Limb (tissue), 2 donors: ENCODE measurements around the gene SLAMF9.

Experiments used
- DNase-seq, 2 donors: peaks; one replicate each; pipeline ENCODE4 v3.0.0-alpha.2; 2016; ENCODE audit errors: extremely low spot score in 2 of 2

SLAMF9 gene

GRCh38 chr1:159977364-159978106 lies 23.5 kb upstream of the SLAMF9 start:
- no peak for DNase-seq

- DNase-seq: no peak
Observed at GRCh38 chr1:159974350-159974965, 20.4 kb upstream of the SLAMF9 start.

- no peak for DNase-seq
Observed at GRCh38 chr1:159973350-159973940, 19.4 kb upstream of the SLAMF9 start.

- no peak for DNase-seq
Observed at GRCh38 chr1:159972443-159973205, 18.6 kb upstream of the SLAMF9 start.

- DNase-seq: no peak
Observed at GRCh38 chr1:159970932-159971342, 16.9 kb upstream of the SLAMF9 start.

- no peak for DNase-seq
Observed at GRCh38 chr1:159968901-159969300, 14.9 kb upstream of the SLAMF9 start.

GRCh38 chr1:159965263-159965662 lies 11.2 kb upstream of the SLAMF9 start:
- DNase-seq: no peak

- no peak for DNase-seq
Observed at GRCh38 chr1:159964144-159964543, 10.1 kb upstream of the SLAMF9 start.

GRCh38 chr1:159962176-159962575 lies 8.1 kb upstream of the SLAMF9 start:
- DNase-seq: peak in 1 of 2 donors; percentile 8

- DNase-seq: peak in 1 of 2 donors; percentile 12
Observed at GRCh38 chr1:159961636-159962035, 7.6 kb upstream of the SLAMF9 start.

- DNase-seq: peak; percentile 24 to 53
Observed at GRCh38 chr1:159960721-159961381, 6.8 kb upstream of the SLAMF9 start.

GRCh38 chr1:159959451-159959850 lies 5.4 kb upstream of the SLAMF9 start:
- DNase-seq: peak in 1 of 2 donors; percentile 19

GRCh38 chr1:159958719-159959380 lies 4.8 kb upstream of the SLAMF9 start:
- DNase-seq: peak in 1 of 2 donors; percentile 2

GRCh38 chr1:159957824-159958268 lies 3.8 kb upstream of the SLAMF9 start:
- peak in 1 of 2 donors; percentile 19 for DNase-seq

- no peak for DNase-seq
Observed at GRCh38 chr1:159955456-159955855, 1.4 kb upstream of the SLAMF9 start.

- peak in 1 of 2 donors; percentile 2 for DNase-seq
Observed at GRCh38 chr1:159952932-159953331, 1.1 kb downstream of the SLAMF9 start.

GRCh38 chr1:159951551-159951950 lies 2.5 kb downstream of the SLAMF9 start:
- DNase-seq: peak in 1 of 2 donors; percentile 2

GRCh38 chr1:159951016-159951415 lies 3.0 kb downstream of the SLAMF9 start:
- no peak for DNase-seq

GRCh38 chr1:159949981-159950381 lies 4.1 kb downstream of the SLAMF9 start:
- DNase-seq: no peak

GRCh38 chr1:159949123-159949522 lies 4.9 kb downstream of the SLAMF9 start:
- no peak for DNase-seq

GRCh38 chr1:159947942-159948341 lies 6.1 kb downstream of the SLAMF9 start:
- DNase-seq: no peak
